H9 (cell line): ENCODE data around the gene ATP6V0B. TPM values are rescaled to one million over a fixed set of nuclear protein-coding genes. Genes with fewer than 3 reads are reported as not detected.

Experiments
- DNase-seq: peaks from one replicate; pipeline ENCODE4 v3.0.0-alpha.2; 2017
- H2AFZ ChIP-seq: one replicate; pipeline ENCODE4 v1.6.1; 2013; ENCODE audit warnings: mild to moderate bottlenecking, low read length, control low read depth, moderate library complexity
- H2AK5ac ChIP-seq: 2 replicates; pipeline ENCODE4 v1.6.1; 2013; ENCODE audit warnings: low read length, control low read depth, mixed read lengths; ENCODE audit not compliant: insufficient read length
- H2BK120ac ChIP-seq: one replicate; pipeline ENCODE4 v1.6.1; 2013; ENCODE audit warnings: low read depth, mild to moderate bottlenecking, low read length, control low read depth, inconsistent platforms; ENCODE audit not compliant: poor library complexity, severe bottlenecking
- H2BK12ac ChIP-seq: 2 replicates; pipeline ENCODE4 v1.6.1; 2013; ENCODE audit warnings: low read length, control low read depth, mixed read lengths, low read depth; ENCODE audit not compliant: insufficient read length
- H2BK15ac ChIP-seq: 2 replicates; pipeline ENCODE4 v1.6.1; 2013; ENCODE audit warnings: low read depth, low read length, control low read depth
- H2BK20ac ChIP-seq: one replicate; pipeline ENCODE4 v1.6.1; 2013; ENCODE audit warnings: low read depth, mild to moderate bottlenecking, low read length, control low read depth, inconsistent platforms; ENCODE audit not compliant: poor library complexity, severe bottlenecking
- H2BK5ac ChIP-seq: 2 replicates; pipeline ENCODE4 v1.6.1; 2013; ENCODE audit warnings: low read length, control low read depth, mixed read lengths; ENCODE audit not compliant: insufficient read length
- H3K14ac ChIP-seq: 2 replicates; pipeline ENCODE4 v1.6.1; 2013; ENCODE audit warnings: low read length, control low read depth; ENCODE audit not compliant: insufficient read depth
- H3K18ac ChIP-seq: 2 replicates; pipeline ENCODE4 v1.6.1; 2013; ENCODE audit warnings: low read depth, mild to moderate bottlenecking, mixed read lengths, low read length, control low read depth; ENCODE audit not compliant: insufficient read length
- H3K23ac ChIP-seq: 2 replicates; pipeline ENCODE4 v1.6.1; 2013; ENCODE audit warnings: low read length, control low read depth, mixed read lengths, low read depth; ENCODE audit not compliant: insufficient read length
- H3K23me2 ChIP-seq: 2 replicates; pipeline ENCODE4 v1.6.1; 2013; ENCODE audit warnings: low read depth, mild to moderate bottlenecking, mixed read lengths, low read length, control low read depth; ENCODE audit not compliant: insufficient read length, poor library complexity, severe bottlenecking
- H3K27ac ChIP-seq: 2 replicates; pipeline ENCODE4 v1.5.1; 2013; ENCODE audit warnings: low read length, control low read depth, mixed read lengths, low read depth; ENCODE audit not compliant: insufficient read length
- H3K27me3 ChIP-seq: 2 replicates; pipeline ENCODE4 v1.6.1; 2013; ENCODE audit warnings: low read length, control low read depth, inconsistent platforms; ENCODE audit not compliant: insufficient read depth
- H3K4ac ChIP-seq: 2 replicates; pipeline ENCODE4 v1.6.1; 2013; ENCODE audit warnings: low read depth, mild to moderate bottlenecking, control low read depth, inconsistent platforms, low read length, moderate library complexity
- H3K4me1 ChIP-seq: 2 replicates; pipeline ENCODE4 v1.6.1; 2013; ENCODE audit warnings: low read length, control low read depth, inconsistent platforms; ENCODE audit not compliant: insufficient read depth
- H3K4me2 ChIP-seq: 2 replicates; pipeline ENCODE4 v1.6.1; 2013; ENCODE audit warnings: low read length, control low read depth, mixed read lengths; ENCODE audit not compliant: insufficient read length, insufficient read depth
- H3K56ac ChIP-seq: 2 replicates; pipeline ENCODE4 v1.6.1; 2013; ENCODE audit warnings: low read depth, mild to moderate bottlenecking, mixed read lengths, low read length, control low read depth; ENCODE audit not compliant: insufficient read length
- H3K79me1 ChIP-seq: 2 replicates; pipeline ENCODE4 v1.6.1; 2013; ENCODE audit warnings: low read depth, mild to moderate bottlenecking, moderate library complexity, low read length, control low read depth, inconsistent platforms; ENCODE audit not compliant: insufficient read depth, poor library complexity, severe bottlenecking
- H3K79me2 ChIP-seq: 2 replicates; pipeline ENCODE4 v1.6.1; 2013; ENCODE audit warnings: low read length, control low read depth, inconsistent platforms; ENCODE audit not compliant: insufficient read depth
- H3K9ac ChIP-seq: 2 replicates; pipeline ENCODE4 v1.6.1; 2013; ENCODE audit warnings: low read length, control low read depth, mixed read lengths; ENCODE audit not compliant: insufficient read length; ENCODE audit errors: extremely low read depth
- H3K9me3 ChIP-seq: one replicate; pipeline ENCODE4 v1.6.1; 2013; ENCODE audit warnings: low read depth, low read length, inconsistent platforms; ENCODE audit not compliant: control insufficient read depth
- H3T11ph ChIP-seq: one replicate; pipeline ENCODE4 v1.6.1; 2013; ENCODE audit warnings: mild to moderate bottlenecking, low read length, control low read depth, inconsistent platforms
- H4K20me1 ChIP-seq: one replicate; pipeline ENCODE4 v1.6.1; 2013; ENCODE audit not compliant: control insufficient read depth, insufficient read length, insufficient read depth
- H4K5ac ChIP-seq: 2 replicates; pipeline ENCODE4 v1.6.1; 2013; ENCODE audit warnings: low read depth, mild to moderate bottlenecking, mixed read lengths, low read length, control low read depth; ENCODE audit not compliant: insufficient read length
- H4K8ac ChIP-seq: replicated peaks from 2 replicates; pipeline ENCODE4 v1.6.1; 2013; ENCODE audit warnings: low read length, control low read depth, mixed read lengths, low read depth; ENCODE audit not compliant: insufficient read length
- H4K91ac ChIP-seq: 2 replicates; pipeline ENCODE4 v1.6.1; 2013; ENCODE audit warnings: low read depth, mild to moderate bottlenecking, moderate library complexity, mixed read lengths, low read length, control low read depth; ENCODE audit not compliant: insufficient read length
- H3K27ac Mint-ChIP-seq, 3 experiments: 2 replicates in 2 of 3; 3 replicates in 1 of 3; pipeline ENCODE4 v1.8.0; 2020 to 2021; ENCODE audit warnings: mixed read lengths in 3 of 3, mild to moderate bottlenecking in 1 of 3, moderate library complexity in 1 of 3
- H3K27me3 Mint-ChIP-seq: 2 replicates; pipeline ENCODE4 v1.8.0; 2021; ENCODE audit warnings: low read depth, mild to moderate bottlenecking, moderate library complexity, mixed read lengths
- H3K36me3 Mint-ChIP-seq, 3 experiments: 2 replicates in 2 of 3; 3 replicates in 1 of 3; pipeline ENCODE4 v1.8.0; 2020 to 2021; ENCODE audit warnings: low read depth in 3 of 3, mixed read lengths in 3 of 3; ENCODE audit not compliant: insufficient read depth in 1 of 3
- H3K4me1 Mint-ChIP-seq, 2 experiments: 2 replicates each; pipeline ENCODE4 v1.8.0; 2020; ENCODE audit warnings: mixed read lengths in 2 of 2
- H3K4me3 Mint-ChIP-seq, 2 experiments: 2 replicates in 1 of 2; 3 replicates in 1 of 2; pipeline ENCODE4 v1.8.0; 2020 to 2021; ENCODE audit warnings: mild to moderate bottlenecking in 2 of 2, mixed read lengths in 2 of 2, moderate library complexity in 1 of 2
- H3K9me3 Mint-ChIP-seq, 2 experiments: 2 replicates in 1 of 2; 3 replicates in 1 of 2; pipeline ENCODE4 v1.8.0; 2020; ENCODE audit warnings: mild to moderate bottlenecking in 2 of 2, mixed read lengths in 2 of 2, moderate library complexity in 1 of 2
- CTCF ChIP-seq: fragments of 200-600 bp; sonication (generic); conservative IDR thresholded peaks from 3 replicates; pipeline ENCODE4 v1.8.0; 2021; ENCODE audit warnings: antibody characterized with exemption, mild to moderate bottlenecking
- WGBS: extraction: QIAGEN DNeasy Blood & Tissue Kit; methylation state at CpG from one replicate; pipeline ENCODE4 v1.1.7; 2013; ENCODE audit warnings: missing lambda C conversion rate, low lambda C conversion rate, mixed read lengths; ENCODE audit not compliant: insufficient read length; ENCODE audit errors: extremely low coverage; 5-methylcytosine and 5-hydroxymethylcytosine counted together
- total RNA-seq: library from RNA; stranded (reverse); gene quantifications from 2 replicates; pipeline ENCODE4 v1.2.1, GENCODE V29; 2021

The ATP6V0B gene
- total RNA-seq, 1 experiment from 2014 or later, result 131 TPM

- Histone ChIP-seq H3T11ph (no peak overlapping the region), H3K56ac (no peak overlapping the region), H3K14ac (no peak overlapping the region), H3K9ac (no peak overlapping the region), H3K23ac (no peak overlapping the region), H3K4me2 (no peak overlapping the region), H3K9me3 (no peaks in the 10 kb centered on the region), H2AK5ac (no peak overlapping the region), H4K91ac (no peak overlapping the region), H4K5ac (no peak overlapping the region), H4K20me1 (no peaks in the 10 kb centered on the region), H2BK5ac (no peak overlapping the region), H3K27ac (no peak overlapping the region), H3K79me2 (no peaks in the 10 kb centered on the region), H2BK120ac (no peak overlapping the region), H3K79me1 (no peaks in the 10 kb centered on the region), H4K8ac (no peak overlapping the region), H2BK15ac (no peak overlapping the region), H3K4me1 (no peaks in the 10 kb centered on the region), H3K4ac (no peak overlapping the region), H3K27me3 (no peaks in the 10 kb centered on the region), H3K23me2 (peaks cover 2% of the 10 kb centered on the region), H2AFZ (no peak overlapping the region), H2BK20ac (no peak overlapping the region), H3K18ac (no peak overlapping the region), H2BK12ac (no peak overlapping the region)
- WGBS, result no CpG with 5 or more reads among the region's 6 CpGs
- H3K27ac Mint-ChIP-seq, result peak overlapping the region in 1 of 3 experiments; percentile 21; a peak in 1 of 7 replicates
- peaks cover 6 to 30% (median 22%) of the 10 kb centered on the region in 3 experiments; a peak in 6 of 7 replicates for H3K36me3 Mint-ChIP-seq
- peaks cover 2% of the 10 kb centered on the region for H3K27me3 Mint-ChIP-seq
- peaks cover 11 to 22% of the 10 kb centered on the region in 2 experiments; a peak in 3 of 4 replicates for H3K4me1 Mint-ChIP-seq
- no peaks in the 10 kb centered on the region for H3K9me3 Mint-ChIP-seq
- no peak for DNase-seq
- H3K4me3 Mint-ChIP-seq, result no peak overlapping the region
- no peak for TF ChIP-seq CTCF
Observed at GRCh38 chr1:43996733-43997115, 22.0 kb downstream of the ATP6V0B start.
